Measurements from ENCODE around the gene CYB561D2.

GRCh38 chr3:50319181-50319893 is 31.3 kb upstream of the CYB561D2 start:
- no peak for TF ChIP-seq POLR2A (IDR thresholded peaks at IDR 0.05)
- no peak for TF ChIP-seq CTCF (IDR thresholded peaks at IDR 0.05)

Data from thyroid gland (tissue), 4 donors.